GM19351 (cell line): Measurements from ENCODE around the gene LRFN2.

ENCODE experiments used
- ATAC-seq: cut with Tn5 transposase; IDR thresholded peaks from one replicate; pipeline ENCODE4 v1.9.1; 2021; ENCODE audit warnings: mild to moderate bottlenecking, moderate library complexity; ENCODE audit not compliant: unreplicated experiment

Gene LRFN2

GRCh38 chr6:40586369-40587201 is 579 bp downstream of the LRFN2 start:
- no peak for ATAC-seq

- ATAC-seq: no peak
Observed at GRCh38 chr6:40585651-40586269, 1.4 kb downstream of the LRFN2 start.

GRCh38 chr6:40585223-40585622 is 1.9 kb downstream of the LRFN2 start:
- no peak for ATAC-seq

GRCh38 chr6:40584741-40585140 is 2.4 kb downstream of the LRFN2 start:
- ATAC-seq: no peak

GRCh38 chr6:40583709-40584108 is 3.5 kb downstream of the LRFN2 start:
- no peak for ATAC-seq

- no peak for ATAC-seq
Observed at GRCh38 chr6:40582892-40583291, 4.3 kb downstream of the LRFN2 start.

- ATAC-seq: no peak
Observed at GRCh38 chr6:40579101-40579500, 8.1 kb downstream of the LRFN2 start.

- no peak for ATAC-seq
Observed at GRCh38 chr6:40577672-40578071, 9.5 kb downstream of the LRFN2 start.

- peak; percentile 50 for ATAC-seq
Observed at GRCh38 chr6:40573221-40573620, 13.9 kb downstream of the LRFN2 start.

- no peak for ATAC-seq
Observed at GRCh38 chr6:40569162-40569910, 17.8 kb downstream of the LRFN2 start.

- no peak for ATAC-seq
Observed at GRCh38 chr6:40568062-40568708, 19.0 kb downstream of the LRFN2 start.

- ATAC-seq: no peak
Observed at GRCh38 chr6:40563111-40563510, 24.1 kb downstream of the LRFN2 start.

- ATAC-seq: no peak
Observed at GRCh38 chr6:40559056-40559455, 28.1 kb downstream of the LRFN2 start.

- ATAC-seq: no peak
Observed at GRCh38 chr6:40558102-40558501, 29.1 kb downstream of the LRFN2 start.

GRCh38 chr6:40556881-40557280 is 30.3 kb downstream of the LRFN2 start:
- ATAC-seq: no peak

- no peak for ATAC-seq
Observed at GRCh38 chr6:40556023-40556422, 31.1 kb downstream of the LRFN2 start.

GRCh38 chr6:40555092-40555491 is 32.1 kb downstream of the LRFN2 start:
- no peak for ATAC-seq

GRCh38 chr6:40552941-40553340 is 34.2 kb downstream of the LRFN2 start:
- no peak for ATAC-seq

GRCh38 chr6:40551966-40552505 is 35.1 kb downstream of the LRFN2 start:
- no peak for ATAC-seq

GRCh38 chr6:40550202-40551101 is 36.7 kb downstream of the LRFN2 start:
- ATAC-seq: no peak
